ENCODE results near the gene LPIN1. TPM values are rescaled to one million over a fixed set of nuclear protein-coding genes. Genes with fewer than 3 reads are reported as not detected.

The LPIN1 gene
- total and polyA plus RNA-seq, 2 experiments from 2014 or later, result 34.5 to 35.3 TPM

GRCh38 chr2:11701751-11702301, 44.6 kb upstream of the LPIN1 start:
- peak; percentile 74 for DNase-seq (ENCODE audit: low spot score)
- H3K27ac ChIP-seq, result peak overlapping the region; percentile 81
- no peaks in the 10 kb centered on the region for H3K79me2 ChIP-seq
- TF ChIP-seq CTCF (IDR thresholded peaks at IDR 0.05; ENCODE audit: poor library complexity) (no peak), EZH2 (IDR thresholded peaks at IDR 0.05; ENCODE audit: borderline replicate concordance) (no peak), EZH2phosphoT487 (IDR thresholded peaks at IDR 0.05; ENCODE audit: low read depth, severe bottlenecking, unreplicated experiment) (no peak)
- no peaks in the 10 kb centered on the region for H3K9me3 ChIP-seq (ENCODE audit: low read depth)
- H4K20me1 ChIP-seq (ENCODE audit: insufficient read depth, poor library complexity, severe bottlenecking), result no peaks in the 10 kb centered on the region
- no peak overlapping the region for H3K4me2 ChIP-seq
- no peak overlapping the region for H3K4me3 ChIP-seq
- no peaks in the 10 kb centered on the region for H3K36me3 ChIP-seq (replicated peaks; ENCODE audit: insufficient read depth, low read depth)
- no peaks in the 10 kb centered on the region for H3K9me2 ChIP-seq (replicated peaks; ENCODE audit: insufficient read depth)
- H3K4me1 ChIP-seq (ENCODE audit: insufficient read depth), result peaks cover 11% of the 10 kb centered on the region
- WGBS (ENCODE audit: low lambda C conversion rate, missing lambda C conversion rate), result 63% methylated on average over 14 of the region's 14 CpGs
- H3K27me3 ChIP-seq, result no peaks in the 10 kb centered on the region
- H2AFZ ChIP-seq, result no peak overlapping the region

- Histone ChIP-seq H3K27me3 (no peaks in the 10 kb centered on the region), H3K79me2 (no peaks in the 10 kb centered on the region), H3K9me2 (replicated peaks; ENCODE audit: insufficient read depth) (no peaks in the 10 kb centered on the region), H3K4me3 (no peak overlapping the region), H4K20me1 (ENCODE audit: insufficient read depth, poor library complexity, severe bottlenecking) (no peaks in the 10 kb centered on the region), H3K4me2 (no peak overlapping the region), H3K36me3 (replicated peaks; ENCODE audit: insufficient read depth, low read depth) (no peaks in the 10 kb centered on the region), H3K27ac (no peak overlapping the region), H3K4me1 (ENCODE audit: insufficient read depth) (peaks cover 6% of the 10 kb centered on the region), H2AFZ (no peak overlapping the region), H3K9me3 (ENCODE audit: low read depth) (no peaks in the 10 kb centered on the region)
- DNase-seq (ENCODE audit: low spot score), result no peak
- 83% methylated on average over 2 of the region's 2 CpGs for WGBS (ENCODE audit: low lambda C conversion rate, missing lambda C conversion rate)
- TF ChIP-seq EZH2phosphoT487 (IDR thresholded peaks at IDR 0.05; ENCODE audit: low read depth, severe bottlenecking, unreplicated experiment) (no peak), EZH2 (IDR thresholded peaks at IDR 0.05; ENCODE audit: borderline replicate concordance) (no peak), CTCF (IDR thresholded peaks at IDR 0.05; ENCODE audit: poor library complexity) (no peak)
These were observed 43.5 kb upstream of the LPIN1 start for GRCh38 chr2:11702946-11703345.

- Histone ChIP-seq H3K9me2 (replicated peaks; ENCODE audit: insufficient read depth) (no peaks in the 10 kb centered on the region), H3K79me2 (no peaks in the 10 kb centered on the region), H3K4me1 (ENCODE audit: insufficient read depth) (peaks cover 4% of the 10 kb centered on the region), H2AFZ (no peak overlapping the region), H3K9me3 (ENCODE audit: low read depth) (no peaks in the 10 kb centered on the region), H4K20me1 (ENCODE audit: insufficient read depth, poor library complexity, severe bottlenecking) (no peaks in the 10 kb centered on the region), H3K36me3 (replicated peaks; ENCODE audit: insufficient read depth, low read depth) (no peaks in the 10 kb centered on the region), H3K4me2 (no peak overlapping the region), H3K27ac (no peak overlapping the region), H3K27me3 (no peaks in the 10 kb centered on the region), H3K4me3 (no peak overlapping the region)
- TF ChIP-seq CTCF (IDR thresholded peaks at IDR 0.05; ENCODE audit: poor library complexity) (no peak), EZH2phosphoT487 (IDR thresholded peaks at IDR 0.05; ENCODE audit: low read depth, severe bottlenecking, unreplicated experiment) (no peak), EZH2 (IDR thresholded peaks at IDR 0.05; ENCODE audit: borderline replicate concordance) (no peak)
- DNase-seq (ENCODE audit: low spot score), result no peak
- 96% methylated on average over 1 of the region's 1 CpG for WGBS (ENCODE audit: low lambda C conversion rate, missing lambda C conversion rate)
These were observed 42.7 kb upstream of the LPIN1 start for GRCh38 chr2:11703700-11704099.
